T follicular helper cell (primary cell): ENCODE measurements around the gene ELK1.
A peak's percentile ranks its signal among the peaks of the same experiment; 100 is the strongest.

ENCODE experiments used
- DNase-seq: peaks from one replicate; pipeline ENCODE4 v3.0.0-alpha.2; 2020; ENCODE audit warnings: low read depth

The ELK1 gene

GRCh38 chrX:47645530-47645929 is 4.8 kb downstream of the ELK1 start:
- DNase-seq: no peak

GRCh38 chrX:47644557-47645091 is 5.7 kb downstream of the ELK1 start:
- DNase-seq: no peak

DNA sequence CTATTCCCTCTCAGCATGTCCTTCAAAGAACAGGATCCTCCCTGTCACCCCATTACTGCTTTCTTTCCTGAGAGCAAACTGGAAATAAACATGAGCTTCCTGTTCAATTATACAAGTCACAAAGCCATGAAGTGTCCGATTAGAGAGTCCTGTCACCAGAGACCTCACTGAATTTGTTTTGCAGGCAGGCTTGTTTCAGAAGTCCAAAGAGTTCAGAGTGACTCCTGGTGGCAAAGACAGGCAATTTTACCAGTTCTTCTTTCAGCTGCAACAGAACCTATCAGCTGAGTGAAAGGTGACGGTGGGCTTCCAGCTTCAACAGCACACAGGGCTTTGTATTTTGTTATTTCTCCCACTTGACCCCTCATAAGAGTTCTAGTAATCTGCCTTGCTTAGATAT is 6.4 kb downstream of the ELK1 start:
- no peak for DNase-seq

GRCh38 chrX:47638816-47639215 is 11.5 kb downstream of the ELK1 start:
- no peak for DNase-seq

DNA sequence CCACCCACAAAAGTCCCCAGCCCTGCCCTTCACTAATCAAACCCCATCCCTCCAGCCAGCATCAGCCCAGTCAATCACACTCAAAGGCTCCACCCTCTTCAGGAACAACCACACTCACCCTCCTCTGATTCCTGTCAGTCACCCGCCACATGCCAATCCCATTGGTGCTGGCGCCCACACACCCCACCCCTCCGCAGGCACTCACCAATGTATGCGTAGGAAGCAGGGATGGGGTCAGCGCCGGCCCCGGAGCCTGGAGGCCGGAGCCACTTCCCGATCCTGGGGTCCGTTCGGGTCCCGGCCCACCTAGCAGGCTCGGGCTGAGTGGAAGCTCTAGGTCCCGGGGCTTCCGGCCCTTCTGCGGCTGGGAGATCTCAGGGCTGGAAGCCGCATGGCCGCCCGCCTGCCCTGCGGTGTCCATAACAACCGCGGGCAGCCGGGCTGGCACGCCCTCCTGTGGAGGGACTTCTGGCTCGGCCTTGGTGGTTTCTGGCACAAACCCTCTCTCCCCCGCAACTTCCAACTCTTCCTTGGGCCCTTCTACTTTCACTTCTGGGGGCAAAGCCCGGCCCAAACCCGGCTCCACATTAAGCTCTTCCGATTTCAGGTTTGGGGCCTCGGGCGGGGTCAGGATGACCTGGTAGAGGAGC is 12.7 kb downstream of the ELK1 start:
- no peak for DNase-seq

- DNase-seq: no peak
These were observed 15.3 kb downstream of the ELK1 start for GRCh38 chrX:47634871-47635575.

- no peak for DNase-seq
These were observed 16.4 kb downstream of the ELK1 start for GRCh38 chrX:47633689-47634590.

DNA sequence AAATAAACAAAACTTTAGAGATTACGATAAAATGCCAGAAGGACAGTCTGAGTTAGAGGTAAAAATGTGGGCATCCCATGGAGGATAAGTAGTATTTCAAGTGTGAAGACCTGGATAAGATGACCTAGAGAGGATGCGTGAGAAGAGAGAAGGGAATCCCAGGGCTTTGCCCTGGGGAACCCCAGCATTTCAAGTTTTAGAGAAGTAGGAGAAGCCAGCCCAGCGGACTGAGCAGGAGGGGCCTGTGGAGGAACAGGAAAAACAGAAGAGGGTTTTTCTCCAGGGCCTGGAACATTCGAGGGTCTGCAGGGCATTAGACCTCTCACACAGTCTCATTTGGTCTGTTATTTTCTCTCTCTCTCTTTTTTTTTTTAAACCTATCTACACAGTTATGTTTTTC is 17.7 kb downstream of the ELK1 start:
- no peak for DNase-seq

DNA sequence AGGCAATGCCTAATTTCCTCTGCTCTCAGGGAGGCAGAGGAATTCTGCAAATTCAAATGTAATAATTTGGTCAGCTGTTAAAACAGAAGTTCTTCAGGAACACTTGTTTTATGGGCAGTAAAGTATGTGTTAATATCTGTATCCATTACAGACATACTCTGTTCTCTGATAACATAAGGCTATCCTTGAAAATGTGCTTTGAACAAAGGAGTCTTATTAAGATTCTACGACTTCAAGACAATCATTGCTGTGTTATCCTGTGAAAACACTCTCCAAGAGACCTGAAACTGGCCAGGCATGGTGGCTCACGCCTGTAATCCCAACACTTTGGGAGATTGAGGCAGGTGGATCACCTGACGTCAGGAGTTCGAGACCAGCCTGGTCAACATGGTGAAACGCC is 18.7 kb downstream of the ELK1 start:
- no peak for DNase-seq

GRCh38 chrX:47629419-47630200 is 20.8 kb downstream of the ELK1 start, which contains the start of gene CFP:
Gene CFP, minus strand, starts transcription at chrX:47629930. Its CDS starts 86 bp downstream, at chrX:47629844.
- DNase-seq: no peak

GRCh38 chrX:47628982-47629381 is 21.4 kb downstream of the ELK1 start:
- no peak for DNase-seq

- DNase-seq: no peak
These were observed 25.0 kb downstream of the ELK1 start for GRCh38 chrX:47625365-47625764.

GRCh38 chrX:47623540-47624027 is 26.8 kb downstream of the ELK1 start:
- peak; percentile 40 for DNase-seq

DNA sequence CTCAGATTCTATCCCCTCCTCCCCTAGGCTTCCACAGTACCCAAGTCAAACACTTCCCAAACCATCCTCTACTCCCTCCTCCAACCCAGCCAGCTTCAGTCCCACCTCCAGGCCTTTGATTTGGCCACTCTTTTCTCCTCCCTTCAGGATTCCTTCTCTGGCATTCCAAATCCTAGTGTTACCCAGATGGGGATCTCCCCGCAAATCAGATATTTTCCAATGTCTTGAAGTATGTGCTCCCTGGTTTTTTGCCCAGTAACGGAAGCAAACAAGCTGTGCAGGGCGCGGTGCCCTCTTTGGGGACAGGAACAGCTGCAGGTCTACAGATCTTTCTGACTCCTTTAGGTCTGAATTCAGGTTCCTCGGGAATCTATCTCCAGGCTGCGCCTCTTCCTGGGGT is 28.5 kb downstream of the ELK1 start:
- no peak for DNase-seq

- DNase-seq: no peak
These were observed 30.1 kb downstream of the ELK1 start for GRCh38 chrX:47620303-47620685.

DNA sequence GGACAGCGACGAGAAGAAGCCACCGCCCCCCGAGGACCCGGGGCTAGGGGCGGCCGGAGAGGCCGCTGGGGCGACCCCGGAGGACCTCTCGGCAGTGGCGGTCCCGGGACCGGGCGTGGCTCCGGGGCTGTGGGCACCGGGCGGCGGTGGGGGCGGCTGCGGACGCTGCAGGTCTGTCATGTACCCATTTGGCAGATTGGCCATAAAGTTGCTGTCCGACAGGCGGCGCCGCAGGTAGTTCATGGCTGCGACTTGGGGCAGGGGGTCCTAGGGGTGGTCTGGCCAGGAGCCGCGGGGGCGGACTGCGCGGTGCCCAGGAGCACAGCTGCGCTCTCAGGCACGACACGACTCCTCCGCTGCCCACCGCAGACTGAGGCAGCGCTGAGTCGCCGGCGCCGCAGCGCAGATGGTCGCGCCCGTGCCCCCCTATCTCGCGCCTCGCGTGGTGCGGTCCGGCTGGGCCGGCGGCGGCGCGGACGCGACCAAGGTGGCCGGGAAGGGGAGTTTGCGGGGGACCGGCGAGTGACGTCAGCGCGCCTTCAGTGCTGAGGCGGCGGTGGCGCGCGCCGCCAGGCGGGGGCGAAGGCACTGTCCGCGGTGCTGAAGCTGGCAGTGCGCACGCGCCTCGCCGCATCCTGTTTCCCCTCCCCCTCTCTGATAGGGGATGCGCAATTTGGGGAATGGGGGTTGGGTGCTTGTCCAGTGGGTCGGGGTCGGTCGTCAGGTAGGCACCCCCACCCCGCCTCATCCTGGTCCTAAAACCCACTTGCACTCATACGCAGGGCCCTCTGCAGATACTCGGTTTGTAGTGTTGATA is 30.7 kb downstream of the ELK1 start, which contains the start of gene SYN1:
Gene SYN1, minus strand, starts transcription at position 372 of the 817 bp plus-strand sequence. Its CDS starts 129 bp downstream, at position 243.
- DNase-seq: peak; percentile 70

DNA sequence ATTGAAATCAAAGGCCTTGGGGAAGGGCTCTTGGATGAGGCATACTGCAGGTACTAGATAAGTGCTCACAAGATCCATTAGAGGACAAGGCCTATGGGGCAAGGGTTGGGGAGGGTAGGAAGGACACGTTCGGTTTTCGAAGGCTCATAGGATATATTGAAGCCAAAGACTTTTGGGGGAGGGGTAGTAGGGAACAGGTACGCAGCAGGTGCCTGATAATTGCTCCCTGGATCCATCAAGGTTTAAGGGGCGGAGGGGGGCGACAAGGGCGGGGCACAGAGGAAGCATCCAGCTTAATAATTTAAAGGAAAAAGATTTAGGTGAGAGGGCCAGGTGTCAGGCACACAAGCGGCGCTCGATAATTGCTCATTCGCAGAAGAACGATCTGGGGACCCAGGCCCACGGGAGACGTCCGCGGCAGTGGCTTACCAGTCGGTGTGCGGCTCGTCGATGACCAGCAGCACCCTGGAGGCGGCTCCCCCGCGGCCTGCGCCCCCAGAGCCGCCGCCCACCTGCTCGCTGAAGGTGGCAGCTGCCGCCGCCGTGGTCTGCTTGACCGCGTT is 31.4 kb downstream of the ELK1 start:
- DNase-seq: no peak

- no peak for DNase-seq
These were observed 35.7 kb downstream of the ELK1 start for GRCh38 chrX:47614618-47615017.

GRCh38 chrX:47613082-47613481 is 37.3 kb downstream of the ELK1 start:
- no peak for DNase-seq

- DNase-seq: no peak
These were observed 37.9 kb downstream of the ELK1 start for GRCh38 chrX:47612418-47612817.
